Measurements from ENCODE around the gene FCRL5.
A peak's percentile ranks its signal among the peaks of the same experiment; 100 is the strongest.

Gene FCRL5

DNA sequence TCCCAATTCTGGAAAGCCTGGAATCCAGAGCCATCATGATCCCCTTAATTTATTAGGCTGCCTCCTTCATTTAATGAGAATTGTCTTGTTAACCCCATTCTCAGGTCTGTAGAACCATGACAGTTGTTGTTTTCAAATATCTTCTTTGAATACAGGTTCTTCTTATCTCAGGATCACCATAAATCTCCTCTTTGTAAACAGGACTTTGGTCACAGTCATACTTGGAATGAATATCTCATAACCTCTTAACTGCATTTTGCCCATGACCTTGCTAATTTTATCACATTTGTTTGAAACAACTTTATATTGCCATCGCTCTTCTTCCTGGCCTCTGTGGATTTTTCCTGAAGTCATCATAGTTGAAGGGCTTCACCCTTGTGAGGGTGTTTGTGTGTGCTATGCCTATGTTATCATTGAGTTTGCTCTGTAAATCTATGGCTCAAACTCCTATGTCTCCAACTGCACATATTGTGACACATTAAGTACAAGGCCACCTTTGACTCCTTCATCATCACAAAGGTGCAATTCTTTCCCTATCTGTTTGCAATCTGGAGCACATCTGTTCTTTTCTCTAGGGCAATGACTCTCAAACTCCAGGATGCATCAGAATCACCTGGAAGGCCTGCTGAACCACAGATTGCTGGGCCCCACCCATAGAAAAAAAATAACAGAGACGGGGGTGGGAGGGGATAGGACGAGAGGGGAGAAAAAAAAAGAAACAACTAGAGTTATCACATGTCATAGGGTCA lies 54.2 kb downstream of the FCRL5 start:
- no peak for TF ChIP-seq ZFX (IDR thresholded peaks at IDR 0.05; ENCODE audit: borderline replicate concordance)
- TF ChIP-seq, protein P1, sequence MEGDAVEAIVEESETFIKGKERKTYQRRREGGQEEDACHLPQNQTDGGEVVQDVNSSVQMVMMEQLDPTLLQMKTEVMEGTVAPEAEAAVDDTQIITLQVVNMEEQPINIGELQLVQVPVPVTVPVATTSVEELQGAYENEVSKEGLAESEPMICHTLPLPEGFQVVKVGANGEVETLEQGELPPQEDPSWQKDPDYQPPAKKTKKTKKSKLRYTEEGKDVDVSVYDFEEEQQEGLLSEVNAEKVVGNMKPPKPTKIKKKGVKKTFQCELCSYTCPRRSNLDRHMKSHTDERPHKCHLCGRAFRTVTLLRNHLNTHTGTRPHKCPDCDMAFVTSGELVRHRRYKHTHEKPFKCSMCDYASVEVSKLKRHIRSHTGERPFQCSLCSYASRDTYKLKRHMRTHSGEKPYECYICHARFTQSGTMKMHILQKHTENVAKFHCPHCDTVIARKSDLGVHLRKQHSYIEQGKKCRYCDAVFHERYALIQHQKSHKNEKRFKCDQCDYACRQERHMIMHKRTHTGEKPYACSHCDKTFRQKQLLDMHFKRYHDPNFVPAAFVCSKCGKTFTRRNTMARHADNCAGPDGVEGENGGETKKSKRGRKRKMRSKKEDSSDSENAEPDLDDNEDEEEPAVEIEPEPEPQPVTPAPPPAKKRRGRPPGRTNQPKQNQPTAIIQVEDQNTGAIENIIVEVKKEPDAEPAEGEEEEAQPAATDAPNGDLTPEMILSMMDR (IDR thresholded peaks at IDR 0.05): no peak
- peak overlapping the region; percentile 35 for H3K27ac ChIP-seq

DNA sequence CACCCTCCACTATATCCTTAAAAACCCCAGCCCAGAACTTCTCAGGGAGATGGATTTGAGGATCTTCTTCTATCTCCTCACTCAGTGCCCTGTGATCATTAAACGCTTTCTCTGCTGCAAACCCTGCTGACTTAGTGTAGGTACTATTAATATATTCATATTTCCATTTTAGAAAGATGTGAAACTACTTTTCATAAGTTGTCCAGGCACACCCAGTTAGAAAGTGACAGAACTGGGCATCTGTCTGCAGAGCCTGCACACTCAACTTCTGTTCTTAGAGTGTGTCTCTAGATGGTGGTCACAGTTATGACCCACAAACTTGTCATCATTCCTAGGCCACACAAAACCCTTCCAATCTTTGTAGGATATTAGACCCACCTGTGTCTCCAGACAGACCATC lies 55.0 kb downstream of the FCRL5 start:
- peak overlapping the region; percentile 35; the same call in 1 of the 2 replicates for H3K27ac ChIP-seq
- TF ChIP-seq, protein P1 (IDR thresholded peaks at IDR 0.05): no peak
- no peak for TF ChIP-seq ZFX (IDR thresholded peaks at IDR 0.05; ENCODE audit: borderline replicate concordance)

DNA sequence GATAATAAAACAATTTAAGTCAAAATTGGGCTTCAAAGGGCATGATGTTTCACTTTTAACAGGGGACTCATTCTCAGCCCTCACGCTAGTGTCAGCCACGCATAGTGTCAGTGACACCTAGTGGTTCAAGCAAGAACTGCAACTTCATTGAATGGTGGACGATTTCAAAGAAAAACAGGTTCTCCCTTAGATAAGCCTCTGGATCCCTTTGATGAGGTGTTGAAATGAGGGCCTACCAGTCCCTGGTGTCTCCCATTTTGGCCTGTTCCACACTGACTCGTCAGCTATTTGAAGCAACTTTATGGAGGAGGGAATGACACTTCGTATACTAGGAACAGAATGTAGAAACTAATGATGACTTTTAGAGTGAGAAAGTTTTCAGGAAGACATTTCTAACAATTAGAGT lies 56.2 kb downstream of the FCRL5 start:
- TF ChIP-seq, protein P1 (IDR thresholded peaks at IDR 0.05): peak; percentile 95
- no peak for TF ChIP-seq ZFX (IDR thresholded peaks at IDR 0.05; ENCODE audit: borderline replicate concordance)

DNA sequence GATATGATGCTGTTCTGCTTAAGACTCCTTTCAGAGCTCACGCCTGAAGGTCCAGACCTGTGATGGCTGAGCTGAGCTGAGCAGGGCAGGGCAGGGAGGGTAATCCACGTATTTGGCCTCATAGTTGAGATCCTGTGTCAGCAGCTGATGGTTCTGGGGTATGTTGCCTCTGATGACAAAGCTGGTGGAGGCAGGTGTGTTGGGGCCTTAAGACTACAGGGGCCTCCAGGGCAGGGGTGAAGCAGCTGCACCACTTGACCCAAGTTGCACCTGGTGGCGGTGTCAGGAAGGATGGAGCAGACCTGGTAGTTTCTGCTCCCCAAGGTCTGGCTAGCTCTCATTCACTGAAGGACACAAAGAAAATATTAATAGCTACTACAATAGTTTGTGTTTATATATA lies 57.0 kb downstream of the FCRL5 start:
- TF ChIP-seq, protein P1 (IDR thresholded peaks at IDR 0.05): no peak
- no peak for TF ChIP-seq ZFX (IDR thresholded peaks at IDR 0.05; ENCODE audit: borderline replicate concordance)
- no peak overlapping the region for H3K27ac ChIP-seq

More for the DNA sequence above, 56.2 kb downstream of the FCRL5 start:
- H3K27ac ChIP-seq: no peak overlapping the region

DNA sequence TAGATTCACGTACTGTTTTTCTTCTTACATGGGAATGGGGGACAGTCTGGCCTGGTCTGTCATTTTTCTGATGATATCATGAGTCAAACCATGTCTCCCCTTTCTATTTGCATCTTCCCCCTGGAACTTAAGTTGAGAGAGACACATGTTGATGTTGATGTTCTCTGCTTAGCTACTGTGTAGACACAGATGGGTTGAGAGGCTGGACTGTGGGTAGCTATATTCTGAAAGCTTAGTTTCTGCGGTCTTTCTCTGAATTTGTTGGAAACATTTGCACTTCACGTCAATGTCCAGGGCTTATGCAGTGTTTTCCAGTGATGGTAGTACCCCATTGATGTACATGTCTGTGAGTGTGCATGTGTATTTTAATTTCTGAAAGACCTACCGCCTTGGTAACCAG lies 58.2 kb downstream of the FCRL5 start:
- TF ChIP-seq, protein P1 (IDR thresholded peaks at IDR 0.05): no peak
- no peak for TF ChIP-seq ZFX (IDR thresholded peaks at IDR 0.05; ENCODE audit: borderline replicate concordance)
- no peak overlapping the region for H3K27ac ChIP-seq

DNA sequence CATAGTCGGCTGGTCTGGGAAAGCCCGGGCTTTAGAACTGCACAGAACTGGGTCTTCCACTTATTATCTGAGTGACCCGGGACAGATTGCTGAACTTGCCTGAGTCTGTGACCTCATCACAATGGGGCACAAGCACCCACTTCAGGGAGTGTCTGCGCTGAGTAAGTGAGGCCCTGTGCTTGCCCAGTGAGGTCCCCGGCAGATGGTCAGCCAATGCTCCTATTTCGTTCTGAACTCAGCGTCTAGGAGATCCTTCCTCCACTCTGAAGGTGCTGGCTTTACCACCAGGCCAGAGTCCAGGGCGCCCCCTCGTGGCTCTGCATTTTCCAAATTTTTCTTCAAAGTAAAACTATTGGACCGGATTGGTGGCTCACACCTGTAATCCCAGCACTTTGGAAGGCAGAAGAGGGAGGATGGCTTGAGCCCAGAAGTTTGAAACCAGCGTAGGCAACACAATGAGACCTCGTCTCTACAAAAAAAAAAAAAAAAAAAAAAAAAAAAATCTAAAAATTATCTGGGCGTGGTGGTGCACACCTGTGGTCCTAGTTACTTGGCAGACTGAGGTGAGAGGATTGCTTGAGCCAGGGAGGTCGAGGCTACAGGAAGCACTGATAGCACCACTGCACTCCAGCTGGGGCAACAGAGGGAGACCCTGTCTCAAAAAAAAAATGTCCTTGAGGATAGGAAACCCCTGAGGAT lies 61.7 kb downstream of the FCRL5 start:
- TF ChIP-seq, protein P1 (IDR thresholded peaks at IDR 0.05): peak; percentile 94
- TF ChIP-seq ZFX (IDR thresholded peaks at IDR 0.05; ENCODE audit: borderline replicate concordance): no peak

DNA sequence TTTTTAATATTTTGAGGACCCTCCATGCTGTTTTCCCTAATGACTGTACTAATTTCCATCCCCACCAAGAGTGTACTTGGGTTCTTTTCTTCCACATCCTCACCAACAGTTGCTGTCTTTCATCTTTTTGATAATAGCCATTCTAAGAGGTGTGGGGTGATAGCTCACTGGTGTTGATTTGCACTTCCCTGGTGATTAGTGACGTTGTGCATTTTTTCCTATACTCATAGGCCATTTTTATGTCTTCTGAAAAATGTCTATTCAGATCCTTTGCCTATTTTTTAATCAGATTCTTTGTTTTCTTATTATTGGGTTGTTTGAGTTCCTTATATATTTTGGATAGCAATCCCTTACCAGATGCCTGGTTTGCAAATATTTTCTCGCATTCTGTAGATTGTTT lies 64.2 kb downstream of the FCRL5 start:
- H3K27ac ChIP-seq: no peak overlapping the region
- TF ChIP-seq, protein P1 (IDR thresholded peaks at IDR 0.05): no peak
- TF ChIP-seq ZFX (IDR thresholded peaks at IDR 0.05; ENCODE audit: borderline replicate concordance): no peak

More for the DNA sequence above, 61.7 kb downstream of the FCRL5 start:
- H3K27ac ChIP-seq: no peak overlapping the region
